SK-N-SH treated with all-trans-retinoic acid at 6 μM for 48 hours (cell line): ENCODE results near the gene PP2D1.

ENCODE experiments used
- ATAC-seq: fragments of 200-7000 bp; cut with Tn5 transposase; 3 replicates; pipeline ENCODE4 v1.9.1; 2020; ENCODE audit warnings: mild to moderate bottlenecking, moderate library complexity
- ARNTL ChIP-seq: fragments of 450-650 bp; formaldehyde crosslinking; IDR thresholded peaks from 2 replicates; pipeline ENCODE4 v1.5.0; 2020; ENCODE audit warnings: low read depth, mild to moderate bottlenecking, moderate library complexity, borderline replicate concordance
- BACH2 ChIP-seq: fragments of 250-450 bp; sonication (Bioruptor Pico); IDR thresholded peaks from 2 replicates; pipeline ENCODE4 v1.9.0; 2021; ENCODE audit warnings: mild to moderate bottlenecking, borderline replicate concordance
- CSDC2 ChIP-seq: fragments of 250-450 bp; sonication (Bioruptor Pico); IDR thresholded peaks from 2 replicates; pipeline ENCODE4 v1.5.0; 2020; ENCODE audit warnings: mild to moderate bottlenecking, moderate library complexity
- GLIS3 ChIP-seq: fragments of 250-450 bp; sonication (Bioruptor Pico); IDR thresholded peaks from 2 replicates; pipeline ENCODE4 v1.5.0; 2020; ENCODE audit warnings: mild to moderate bottlenecking, moderate library complexity
- OSR1 ChIP-seq: fragments of 250-450 bp; sonication (Bioruptor Pico); IDR thresholded peaks from 2 replicates; pipeline ENCODE4 v1.8.0; 2022; ENCODE audit warnings: moderate library complexity, mild to moderate bottlenecking, inconsistent platforms
- PPARA ChIP-seq: fragments of 250-450 bp; sonication (Bioruptor Pico); IDR thresholded peaks from 2 replicates; pipeline ENCODE4 v1.5.0; 2020; ENCODE audit warnings: mild to moderate bottlenecking, borderline replicate concordance
- RARB ChIP-seq: fragments of 250-450 bp; sonication (Bioruptor Pico); IDR thresholded peaks from 2 replicates; pipeline ENCODE4 v1.8.0; 2021; ENCODE audit warnings: mild to moderate bottlenecking, moderate library complexity
- SNAI2 ChIP-seq: fragments of 250-450 bp; sonication (Bioruptor Pico); IDR thresholded peaks from 2 replicates; pipeline ENCODE4 v1.5.0; 2020; ENCODE audit warnings: mild to moderate bottlenecking, moderate library complexity
- TCF4 ChIP-seq: fragments of 250-450 bp; sonication (Bioruptor Pico); IDR thresholded peaks from 2 replicates; pipeline ENCODE4 v1.8.0; 2021; ENCODE audit warnings: mild to moderate bottlenecking, moderate library complexity, borderline replicate concordance
- TOX ChIP-seq: fragments of 250-450 bp; sonication (Bioruptor Pico); IDR thresholded peaks from 2 replicates; pipeline ENCODE4 v1.8.0; 2021; ENCODE audit warnings: mild to moderate bottlenecking, moderate library complexity, borderline replicate concordance
- ZC3H10 ChIP-seq: fragments of 250-450 bp; sonication (Bioruptor Pico); IDR thresholded peaks from 2 replicates; pipeline ENCODE4 v1.5.1; 2021; ENCODE audit warnings: mild to moderate bottlenecking, moderate library complexity
- ZFP3 ChIP-seq: fragments of 250-450 bp; sonication (Bioruptor Pico); IDR thresholded peaks from 2 replicates; pipeline ENCODE4 v1.5.0; 2020; ENCODE audit warnings: mild to moderate bottlenecking, moderate library complexity
- ZFP30 ChIP-seq: fragments of 450-650 bp; formaldehyde crosslinking; IDR thresholded peaks from 2 replicates; pipeline ENCODE4 v1.5.0; 2022; ENCODE audit warnings: mild to moderate bottlenecking, moderate library complexity
- ZNF565 ChIP-seq: fragments of 450-650 bp; formaldehyde crosslinking; conservative IDR thresholded peaks from 2 replicates; pipeline ENCODE4 v1.5.0; 2020; ENCODE audit warnings: low read depth, mild to moderate bottlenecking, moderate library complexity
- ZNF70 ChIP-seq: fragments of 450-650 bp; formaldehyde crosslinking; IDR thresholded peaks from 2 replicates; pipeline ENCODE4 v1.5.0; 2020; ENCODE audit warnings: mild to moderate bottlenecking, moderate library complexity
- ZNF8 ChIP-seq: fragments of 450-650 bp; formaldehyde crosslinking; IDR thresholded peaks from 2 replicates; pipeline ENCODE4 v1.5.0; 2020; ENCODE audit warnings: mild to moderate bottlenecking, moderate library complexity
- TF ChIP-seq, protein P1 (sequence below): fragments of 250-450 bp; sonication (Bioruptor Pico); IDR thresholded peaks from 2 replicates; pipeline ENCODE4 v1.8.0; 2020; ENCODE audit warnings: mild to moderate bottlenecking, moderate library complexity, borderline replicate concordance
- TF ChIP-seq, protein P2 (sequence below): fragments of 250-450 bp; sonication (Bioruptor Pico); IDR thresholded peaks from 2 replicates; pipeline ENCODE4 v1.5.0; 2020; ENCODE audit warnings: mild to moderate bottlenecking, moderate library complexity
- TF ChIP-seq, protein P3 (sequence below): fragments of 250-450 bp; sonication (Bioruptor Pico); IDR thresholded peaks from 2 replicates; pipeline ENCODE4 v1.5.1; 2020; ENCODE audit warnings: low read depth, mild to moderate bottlenecking, moderate library complexity
- TF ChIP-seq, protein P4 (sequence below): fragments of 250-450 bp; sonication (Bioruptor Pico); IDR thresholded peaks from 2 replicates; pipeline ENCODE4 v1.5.1; 2021; ENCODE audit warnings: mild to moderate bottlenecking, moderate library complexity
- TF ChIP-seq, protein P5 (sequence below): fragments of 250-450 bp; sonication (Bioruptor Pico); IDR thresholded peaks from 2 replicates; pipeline ENCODE4 v1.8.0; 2021; ENCODE audit warnings: low read depth, mild to moderate bottlenecking, moderate library complexity, borderline replicate concordance

The PP2D1 gene

DNA sequence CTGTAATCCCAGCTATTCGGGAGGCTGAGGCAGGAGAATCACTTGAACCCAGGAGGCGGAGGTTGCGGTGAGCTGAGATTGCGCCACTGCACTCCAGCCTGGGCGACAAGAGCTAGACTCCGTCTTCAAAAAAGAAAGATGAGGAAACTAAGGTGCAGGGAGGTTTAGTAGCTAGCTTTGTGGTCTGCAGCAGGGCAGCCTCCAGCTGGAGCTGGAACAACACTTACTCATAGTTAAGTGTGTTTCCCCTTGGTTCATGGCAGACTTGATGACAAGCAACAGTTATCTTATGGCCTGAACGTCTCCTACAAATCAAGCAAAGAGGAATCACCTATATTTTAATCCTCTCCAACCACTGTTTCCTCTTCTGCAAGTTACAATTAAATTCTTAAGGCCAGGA, 40.8 kb upstream of the PP2D1 start:
- no peak for ATAC-seq
- TF ChIP-seq, protein P1, sequence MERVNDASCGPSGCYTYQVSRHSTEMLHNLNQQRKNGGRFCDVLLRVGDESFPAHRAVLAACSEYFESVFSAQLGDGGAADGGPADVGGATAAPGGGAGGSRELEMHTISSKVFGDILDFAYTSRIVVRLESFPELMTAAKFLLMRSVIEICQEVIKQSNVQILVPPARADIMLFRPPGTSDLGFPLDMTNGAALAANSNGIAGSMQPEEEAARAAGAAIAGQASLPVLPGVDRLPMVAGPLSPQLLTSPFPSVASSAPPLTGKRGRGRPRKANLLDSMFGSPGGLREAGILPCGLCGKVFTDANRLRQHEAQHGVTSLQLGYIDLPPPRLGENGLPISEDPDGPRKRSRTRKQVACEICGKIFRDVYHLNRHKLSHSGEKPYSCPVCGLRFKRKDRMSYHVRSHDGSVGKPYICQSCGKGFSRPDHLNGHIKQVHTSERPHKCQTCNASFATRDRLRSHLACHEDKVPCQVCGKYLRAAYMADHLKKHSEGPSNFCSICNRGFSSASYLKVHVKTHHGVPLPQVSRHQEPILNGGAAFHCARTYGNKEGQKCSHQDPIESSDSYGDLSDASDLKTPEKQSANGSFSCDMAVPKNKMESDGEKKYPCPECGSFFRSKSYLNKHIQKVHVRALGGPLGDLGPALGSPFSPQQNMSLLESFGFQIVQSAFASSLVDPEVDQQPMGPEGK: no peak
- TF ChIP-seq ZNF8 (no peak), ZFP30 (no peak), ZC3H10 (CRISPR knock-in tag) (no peak), ZNF565 (CRISPR knock-in tag) (no peak), PPARA (CRISPR knock-in tag) (no peak), TCF4 (CRISPR knock-in tag) (no peak), RARB (CRISPR knock-in tag) (no peak), GLIS3 (no peak), BACH2 (CRISPR knock-in tag) (no peak), ARNTL (no peak), ZFP3 (CRISPR knock-in tag) (no peak), OSR1 (CRISPR knock-in tag) (no peak)
- TF ChIP-seq, protein P2, sequence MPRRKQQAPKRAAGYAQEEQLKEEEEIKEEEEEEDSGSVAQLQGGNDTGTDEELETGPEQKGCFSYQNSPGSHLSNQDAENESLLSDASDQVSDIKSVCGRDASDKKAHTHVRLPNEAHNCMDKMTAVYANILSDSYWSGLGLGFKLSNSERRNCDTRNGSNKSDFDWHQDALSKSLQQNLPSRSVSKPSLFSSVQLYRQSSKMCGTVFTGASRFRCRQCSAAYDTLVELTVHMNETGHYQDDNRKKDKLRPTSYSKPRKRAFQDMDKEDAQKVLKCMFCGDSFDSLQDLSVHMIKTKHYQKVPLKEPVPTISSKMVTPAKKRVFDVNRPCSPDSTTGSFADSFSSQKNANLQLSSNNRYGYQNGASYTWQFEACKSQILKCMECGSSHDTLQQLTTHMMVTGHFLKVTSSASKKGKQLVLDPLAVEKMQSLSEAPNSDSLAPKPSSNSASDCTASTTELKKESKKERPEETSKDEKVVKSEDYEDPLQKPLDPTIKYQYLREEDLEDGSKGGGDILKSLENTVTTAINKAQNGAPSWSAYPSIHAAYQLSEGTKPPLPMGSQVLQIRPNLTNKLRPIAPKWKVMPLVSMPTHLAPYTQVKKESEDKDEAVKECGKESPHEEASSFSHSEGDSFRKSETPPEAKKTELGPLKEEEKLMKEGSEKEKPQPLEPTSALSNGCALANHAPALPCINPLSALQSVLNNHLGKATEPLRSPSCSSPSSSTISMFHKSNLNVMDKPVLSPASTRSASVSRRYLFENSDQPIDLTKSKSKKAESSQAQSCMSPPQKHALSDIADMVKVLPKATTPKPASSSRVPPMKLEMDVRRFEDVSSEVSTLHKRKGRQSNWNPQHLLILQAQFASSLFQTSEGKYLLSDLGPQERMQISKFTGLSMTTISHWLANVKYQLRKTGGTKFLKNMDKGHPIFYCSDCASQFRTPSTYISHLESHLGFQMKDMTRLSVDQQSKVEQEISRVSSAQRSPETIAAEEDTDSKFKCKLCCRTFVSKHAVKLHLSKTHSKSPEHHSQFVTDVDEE (CRISPR knock-in tag): no peak
- TF ChIP-seq, all 23 proteins: peak for 0

DNA sequence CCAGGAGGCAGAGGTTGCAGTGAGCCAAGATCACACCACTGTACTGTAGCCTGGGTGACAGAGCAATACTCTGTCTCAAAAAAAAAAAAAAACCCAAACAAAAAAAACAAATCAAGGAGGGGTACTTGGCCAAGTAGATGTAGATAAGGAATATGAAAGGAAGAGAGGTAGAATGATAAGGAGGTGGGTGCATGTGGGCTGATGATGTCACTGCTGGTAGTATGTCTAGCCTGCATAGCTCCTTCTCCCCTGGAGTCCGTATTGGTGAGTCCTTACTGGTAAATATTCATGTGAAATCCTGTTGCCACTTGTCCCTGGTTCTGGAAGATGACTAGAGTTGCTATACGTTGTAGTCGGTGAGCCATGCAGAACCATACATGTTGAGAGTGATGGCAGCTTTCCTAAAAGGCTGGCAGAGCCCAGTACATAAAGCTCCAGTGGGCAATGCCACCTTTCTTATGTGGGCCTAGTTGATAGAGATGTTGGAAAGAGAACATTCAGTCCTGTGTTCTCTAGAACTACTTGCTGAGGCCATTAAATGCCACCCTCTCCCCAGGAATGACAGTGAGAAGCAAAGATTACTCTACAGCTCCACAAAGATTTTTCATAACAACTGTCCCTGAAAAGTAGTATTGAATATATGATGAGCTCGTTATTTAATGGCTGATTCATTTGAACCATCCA, 39.2 kb upstream of the PP2D1 start:
- no peak for ATAC-seq
- TF ChIP-seq ZFP30 (no peak), ARNTL (no peak), PPARA (CRISPR knock-in tag) (no peak), ZNF8 (no peak), ZFP3 (CRISPR knock-in tag) (no peak), ZNF70 (CRISPR knock-in tag) (no peak), GLIS3 (no peak), SNAI2 (no peak), TCF4 (CRISPR knock-in tag) (no peak), RARB (CRISPR knock-in tag) (no peak), TOX (CRISPR knock-in tag) (no peak), OSR1 (CRISPR knock-in tag) (no peak), ZNF565 (CRISPR knock-in tag) (no peak), BACH2 (CRISPR knock-in tag) (no peak), CSDC2 (CRISPR knock-in tag) (no peak)
- TF ChIP-seq, protein P3, sequence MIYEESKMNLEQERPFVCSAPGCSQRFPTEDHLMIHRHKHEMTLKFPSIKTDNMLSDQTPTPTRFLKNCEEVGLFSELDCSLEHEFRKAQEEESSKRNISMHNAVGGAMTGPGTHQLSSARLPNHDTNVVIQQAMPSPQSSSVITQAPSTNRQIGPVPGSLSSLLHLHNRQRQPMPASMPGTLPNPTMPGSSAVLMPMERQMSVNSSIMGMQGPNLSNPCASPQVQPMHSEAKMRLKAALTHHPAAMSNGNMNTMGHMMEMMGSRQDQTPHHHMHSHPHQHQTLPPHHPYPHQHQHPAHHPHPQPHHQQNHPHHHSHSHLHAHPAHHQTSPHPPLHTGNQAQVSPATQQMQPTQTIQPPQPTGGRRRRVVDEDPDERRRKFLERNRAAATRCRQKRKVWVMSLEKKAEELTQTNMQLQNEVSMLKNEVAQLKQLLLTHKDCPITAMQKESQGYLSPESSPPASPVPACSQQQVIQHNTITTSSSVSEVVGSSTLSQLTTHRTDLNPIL (CRISPR knock-in tag): no peak
- TF ChIP-seq, protein P4, sequence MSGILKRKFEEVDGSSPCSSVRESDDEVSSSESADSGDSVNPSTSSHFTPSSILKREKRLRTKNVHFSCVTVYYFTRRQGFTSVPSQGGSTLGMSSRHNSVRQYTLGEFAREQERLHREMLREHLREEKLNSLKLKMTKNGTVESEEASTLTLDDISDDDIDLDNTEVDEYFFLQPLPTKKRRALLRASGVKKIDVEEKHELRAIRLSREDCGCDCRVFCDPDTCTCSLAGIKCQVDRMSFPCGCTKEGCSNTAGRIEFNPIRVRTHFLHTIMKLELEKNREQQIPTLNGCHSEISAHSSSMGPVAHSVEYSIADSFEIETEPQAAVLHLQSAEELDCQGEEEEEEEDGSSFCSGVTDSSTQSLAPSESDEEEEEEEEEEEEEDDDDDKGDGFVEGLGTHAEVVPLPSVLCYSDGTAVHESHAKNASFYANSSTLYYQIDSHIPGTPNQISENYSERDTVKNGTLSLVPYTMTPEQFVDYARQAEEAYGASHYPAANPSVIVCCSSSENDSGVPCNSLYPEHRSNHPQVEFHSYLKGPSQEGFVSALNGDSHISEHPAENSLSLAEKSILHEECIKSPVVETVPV (CRISPR knock-in tag): no peak
- TF ChIP-seq, protein P5, sequence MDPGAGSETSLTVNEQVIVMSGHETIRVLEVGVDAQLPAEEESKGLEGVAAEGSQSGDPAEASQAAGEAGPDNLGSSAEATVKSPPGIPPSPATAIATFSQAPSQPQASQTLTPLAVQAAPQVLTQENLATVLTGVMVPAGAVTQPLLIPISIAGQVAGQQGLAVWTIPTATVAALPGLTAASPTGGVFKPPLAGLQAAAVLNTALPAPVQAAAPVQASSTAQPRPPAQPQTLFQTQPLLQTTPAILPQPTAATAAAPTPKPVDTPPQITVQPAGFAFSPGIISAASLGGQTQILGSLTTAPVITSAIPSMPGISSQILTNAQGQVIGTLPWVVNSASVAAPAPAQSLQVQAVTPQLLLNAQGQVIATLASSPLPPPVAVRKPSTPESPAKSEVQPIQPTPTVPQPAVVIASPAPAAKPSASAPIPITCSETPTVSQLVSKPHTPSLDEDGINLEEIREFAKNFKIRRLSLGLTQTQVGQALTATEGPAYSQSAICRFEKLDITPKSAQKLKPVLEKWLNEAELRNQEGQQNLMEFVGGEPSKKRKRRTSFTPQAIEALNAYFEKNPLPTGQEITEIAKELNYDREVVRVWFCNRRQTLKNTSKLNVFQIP: no peak
- TF ChIP-seq, all 23 proteins: peak for 0
